NT2/D1 (cell line): Measurements from ENCODE around the gene RASL11A.

Source experiments
- SUZ12 ChIP-seq: IDR thresholded peaks from 2 replicates; pipeline ENCODE4 v1.6.1; 2011; ENCODE audit not compliant: insufficient read length, insufficient read depth; ENCODE audit errors: extremely low read depth
- YY1 ChIP-seq: IDR thresholded peaks from 2 replicates; pipeline ENCODE4 v1.6.1; 2011; ENCODE audit not compliant: insufficient read length, insufficient read depth

DNA sequence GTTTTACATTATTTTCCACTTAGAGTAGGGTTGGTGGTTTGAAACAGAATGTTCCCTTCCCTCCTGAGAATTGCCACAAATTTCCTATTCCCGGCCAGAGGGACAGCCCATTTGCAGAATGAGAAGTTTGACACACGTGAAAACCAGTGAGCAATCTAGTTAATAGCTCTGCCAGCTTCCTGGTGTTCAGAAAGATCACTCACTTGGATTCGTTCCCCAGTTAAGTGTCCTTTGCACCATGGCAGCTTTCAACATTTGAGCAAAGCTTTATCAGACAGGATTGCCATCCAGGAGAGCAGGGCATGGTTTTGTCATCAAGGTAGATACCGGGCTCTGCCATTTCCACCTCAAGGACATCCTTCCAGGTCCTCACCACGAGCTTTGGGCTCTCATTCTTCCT lies 28.2 kb downstream of the RASL11A start:
- no peak for TF ChIP-seq YY1
- no peak for TF ChIP-seq SUZ12
